Measurements from ENCODE around the gene HLA-DOB. TPM values are rescaled to one million over a fixed set of nuclear protein-coding genes. Genes with fewer than 3 reads are reported as not detected.

HLA-DOB gene
- total and polyA plus RNA-seq, 9 donors = 0.09 to 0.33 (median 0.15) TPM; not detected in 5

- H3K4me3 ChIP-seq (ENCODE audit: low read length) = peak within 1 kb of the TSS; percentile 93
- peak; percentile 97 for DNase-seq
- no peaks in the 10 kb centered on the region for H3K9me3 ChIP-seq (replicated peaks; ENCODE audit: control insufficient read depth, low read depth, low read length)
- peak within 1 kb of the TSS; percentile 99 for H3K27ac ChIP-seq (ENCODE audit: low read length)
- peaks cover 17% of the 10 kb centered on the region for H3K27me3 ChIP-seq (ENCODE audit: control insufficient read depth, insufficient read depth, low read length)
- WGBS (ENCODE audit: insufficient coverage) = 0% methylated on average over 25 of the region's 40 CpGs
- H3K36me3 ChIP-seq (ENCODE audit: control insufficient read depth, insufficient read depth, low read length) = peaks cover 56% of the 10 kb centered on the region
- H3K4me1 ChIP-seq (ENCODE audit: control insufficient read depth, insufficient read depth, low read length) = peaks cover 23% of the 10 kb centered on the region
Measured at GRCh38 chr6:32843979-32844838, 27.4 kb upstream of the HLA-DOB start, which contains the start of gene PSMB8. TSS of gene PSMB8 (minus strand) at chr6:32844047. CDS start at chr6:32843996, 51 bp downstream.

GRCh38 chr6:32843331-32843978 lies 26.7 kb upstream of the HLA-DOB start:
- H3K27ac ChIP-seq (ENCODE audit: low read length) = peak overlapping the region; percentile 99
- H3K4me3 ChIP-seq (ENCODE audit: low read length) = peak overlapping the region; percentile 93
- peaks cover 17% of the 10 kb centered on the region for H3K27me3 ChIP-seq (ENCODE audit: control insufficient read depth, insufficient read depth, low read length)
- H3K4me1 ChIP-seq (ENCODE audit: control insufficient read depth, insufficient read depth, low read length) = peaks cover 23% of the 10 kb centered on the region
- H3K9me3 ChIP-seq (replicated peaks; ENCODE audit: control insufficient read depth, low read depth, low read length) = no peaks in the 10 kb centered on the region
- DNase-seq = no peak
- H3K36me3 ChIP-seq (ENCODE audit: control insufficient read depth, insufficient read depth, low read length) = peaks cover 49% of the 10 kb centered on the region
- WGBS (ENCODE audit: insufficient coverage) = 1% methylated on average over 24 of the region's 28 CpGs

GRCh38 chr6:32842690-32843089 lies 25.9 kb upstream of the HLA-DOB start:
- WGBS (ENCODE audit: insufficient coverage) = 100% methylated on average over 1 of the region's 8 CpGs
- DNase-seq = no peak
- no peak overlapping the region for H3K4me3 ChIP-seq (ENCODE audit: low read length)
- peaks cover 25% of the 10 kb centered on the region for H3K4me1 ChIP-seq (ENCODE audit: control insufficient read depth, insufficient read depth, low read length)
- no peaks in the 10 kb centered on the region for H3K9me3 ChIP-seq (replicated peaks; ENCODE audit: control insufficient read depth, low read depth, low read length)
- H3K36me3 ChIP-seq (ENCODE audit: control insufficient read depth, insufficient read depth, low read length) = peaks cover 41% of the 10 kb centered on the region
- H3K27ac ChIP-seq (ENCODE audit: low read length) = no peak overlapping the region
- H3K27me3 ChIP-seq (ENCODE audit: control insufficient read depth, insufficient read depth, low read length) = peaks cover 15% of the 10 kb centered on the region

GRCh38 chr6:32842021-32842650 lies 25.3 kb upstream of the HLA-DOB start:
- Histone ChIP-seq H3K27ac (ENCODE audit: low read length) (no peak overlapping the region), H3K4me3 (ENCODE audit: low read length) (no peak overlapping the region), H3K27me3 (ENCODE audit: control insufficient read depth, insufficient read depth, low read length) (peaks cover 15% of the 10 kb centered on the region), H3K36me3 (ENCODE audit: control insufficient read depth, insufficient read depth, low read length) (peaks cover 35% of the 10 kb centered on the region), H3K4me1 (ENCODE audit: control insufficient read depth, insufficient read depth, low read length) (peaks cover 30% of the 10 kb centered on the region), H3K9me3 (replicated peaks; ENCODE audit: control insufficient read depth, low read depth, low read length) (no peaks in the 10 kb centered on the region)
- WGBS (ENCODE audit: insufficient coverage) = 94% methylated on average over 5 of the region's 6 CpGs
- no peak for DNase-seq

- H3K4me1 ChIP-seq (ENCODE audit: control insufficient read depth, insufficient read depth, low read length) = peaks cover 30% of the 10 kb centered on the region
- DNase-seq = no peak
- no peaks in the 10 kb centered on the region for H3K9me3 ChIP-seq (replicated peaks; ENCODE audit: control insufficient read depth, low read depth, low read length)
- peaks cover 21% of the 10 kb centered on the region for H3K36me3 ChIP-seq (ENCODE audit: control insufficient read depth, insufficient read depth, low read length)
- H3K4me3 ChIP-seq (ENCODE audit: low read length) = no peak overlapping the region
- H3K27ac ChIP-seq (ENCODE audit: low read length) = no peak overlapping the region
- peaks cover 15% of the 10 kb centered on the region for H3K27me3 ChIP-seq (ENCODE audit: control insufficient read depth, insufficient read depth, low read length)
- 88% methylated on average over 7 of the region's 9 CpGs for WGBS (ENCODE audit: insufficient coverage)
Measured at GRCh38 chr6:32840604-32841246, 23.9 kb upstream of the HLA-DOB start.

GRCh38 chr6:32839356-32839755 lies 22.6 kb upstream of the HLA-DOB start:
- peaks cover 21% of the 10 kb centered on the region for H3K4me1 ChIP-seq (ENCODE audit: control insufficient read depth, insufficient read depth, low read length)
- peak overlapping the region; percentile 99 for H3K27ac ChIP-seq (ENCODE audit: low read length)
- peaks cover 29% of the 10 kb centered on the region for H3K36me3 ChIP-seq (ENCODE audit: control insufficient read depth, insufficient read depth, low read length)
- H3K27me3 ChIP-seq (ENCODE audit: control insufficient read depth, insufficient read depth, low read length) = peaks cover 11% of the 10 kb centered on the region
- no peaks in the 10 kb centered on the region for H3K9me3 ChIP-seq (replicated peaks; ENCODE audit: control insufficient read depth, low read depth, low read length)
- H3K4me3 ChIP-seq (ENCODE audit: low read length) = no peak overlapping the region
- DNase-seq = no peak
- WGBS (ENCODE audit: insufficient coverage) = 93% methylated on average over 12 of the region's 15 CpGs

- peak within 1 kb of the TSS; percentile 85 for H3K4me3 ChIP-seq (ENCODE audit: low read length)
- H3K36me3 ChIP-seq (ENCODE audit: control insufficient read depth, insufficient read depth, low read length) = peaks cover 32% of the 10 kb centered on the region
- 0% methylated on average over 35 of the region's 57 CpGs for WGBS (ENCODE audit: insufficient coverage)
- peak; percentile 97 for DNase-seq
- no peaks in the 10 kb centered on the region for H3K9me3 ChIP-seq (replicated peaks; ENCODE audit: control insufficient read depth, low read depth, low read length)
- peaks cover 1% of the 10 kb centered on the region for H3K27me3 ChIP-seq (ENCODE audit: control insufficient read depth, insufficient read depth, low read length)
- peaks cover 11% of the 10 kb centered on the region for H3K4me1 ChIP-seq (ENCODE audit: control insufficient read depth, insufficient read depth, low read length)
- H3K27ac ChIP-seq (ENCODE audit: low read length) = peak within 1 kb of the TSS; percentile 99
Measured at GRCh38 chr6:32838114-32838958, 21.5 kb upstream of the HLA-DOB start, which contains the start of gene TAP2. TSS of gene TAP2 (minus strand) at chr6:32838739. CDS start at chr6:32838233, 506 bp downstream.

- DNase-seq = no peak
Measured at GRCh38 chr6:32837651-32838113, 20.9 kb upstream of the HLA-DOB start.

GRCh38 chr6:32836873-32837272 lies 20.1 kb upstream of the HLA-DOB start:
- Histone ChIP-seq H3K4me1 (ENCODE audit: control insufficient read depth, insufficient read depth, low read length) (peaks cover 7% of the 10 kb centered on the region), H3K4me3 (ENCODE audit: low read length) (no peak overlapping the region), H3K9me3 (replicated peaks; ENCODE audit: control insufficient read depth, low read depth, low read length) (no peaks in the 10 kb centered on the region), H3K27ac (ENCODE audit: low read length) (no peak overlapping the region), H3K36me3 (ENCODE audit: control insufficient read depth, insufficient read depth, low read length) (peaks cover 34% of the 10 kb centered on the region), H3K27me3 (ENCODE audit: control insufficient read depth, insufficient read depth, low read length) (no peaks in the 10 kb centered on the region)
- DNase-seq = no peak
- no CpG with 5 or more reads among the region's 2 CpGs for WGBS (ENCODE audit: insufficient coverage)

More at GRCh38 chr6:32837651-32838113, 20.9 kb upstream of the HLA-DOB start:
- H3K27me3 ChIP-seq (ENCODE audit: control insufficient read depth, insufficient read depth, low read length) = no peaks in the 10 kb centered on the region
- peak overlapping the region; percentile 99 for H3K27ac ChIP-seq (ENCODE audit: low read length)
- H3K4me1 ChIP-seq (ENCODE audit: control insufficient read depth, insufficient read depth, low read length) = peaks cover 10% of the 10 kb centered on the region
- WGBS (ENCODE audit: insufficient coverage) = 12% methylated on average over 10 of the region's 12 CpGs
- peaks cover 32% of the 10 kb centered on the region for H3K36me3 ChIP-seq (ENCODE audit: control insufficient read depth, insufficient read depth, low read length)
- no peaks in the 10 kb centered on the region for H3K9me3 ChIP-seq (replicated peaks; ENCODE audit: control insufficient read depth, low read depth, low read length)
- peak overlapping the region; percentile 85 for H3K4me3 ChIP-seq (ENCODE audit: low read length)
